OCI-LY3 (cell line): Measurements from ENCODE around the gene TTC6.

Experiments used
- CTCF ChIP-seq: fragments of 200-600, 300-600 bp; sonication (generic); IDR thresholded peaks from 2 replicates; pipeline ENCODE4 v1.5.1; 2014; ENCODE audit warnings: antibody characterized with exemption, low read length, low read depth
- EZH2phosphoT487 ChIP-seq: fragments of 200-600 bp; shearing (Covaris generic); IDR thresholded peaks from 2 replicates; pipeline ENCODE4 v1.6.1; 2018; ENCODE audit warnings: antibody characterized with exemption, mixed run types, low read depth

- TF ChIP-seq CTCF (no peak), EZH2phosphoT487 (no peak)
Observed at GRCh38 chr14:37571391-37571790, 24.0 kb upstream of the TTC6 start.
